GM21515 (cell line): ENCODE data around the gene SDHB.

Source experiments
- ATAC-seq: cut with Tn5 transposase; IDR thresholded peaks from one replicate; pipeline ENCODE4 v1.9.1; 2021; ENCODE audit not compliant: unreplicated experiment

The SDHB gene

GRCh38 chr1:17046334-17046657 lies 7.5 kb downstream of the SDHB start:
- ATAC-seq: no peak

- ATAC-seq: no peak
Measured at GRCh38 chr1:17045634-17046333, 8.0 kb downstream of the SDHB start.

- no peak for ATAC-seq
Measured at GRCh38 chr1:17045150-17045549, 8.7 kb downstream of the SDHB start.

GRCh38 chr1:17043676-17044075 lies 10.2 kb downstream of the SDHB start:
- ATAC-seq: no peak

GRCh38 chr1:17040135-17040534 lies 13.7 kb downstream of the SDHB start:
- ATAC-seq: no peak

DNA sequence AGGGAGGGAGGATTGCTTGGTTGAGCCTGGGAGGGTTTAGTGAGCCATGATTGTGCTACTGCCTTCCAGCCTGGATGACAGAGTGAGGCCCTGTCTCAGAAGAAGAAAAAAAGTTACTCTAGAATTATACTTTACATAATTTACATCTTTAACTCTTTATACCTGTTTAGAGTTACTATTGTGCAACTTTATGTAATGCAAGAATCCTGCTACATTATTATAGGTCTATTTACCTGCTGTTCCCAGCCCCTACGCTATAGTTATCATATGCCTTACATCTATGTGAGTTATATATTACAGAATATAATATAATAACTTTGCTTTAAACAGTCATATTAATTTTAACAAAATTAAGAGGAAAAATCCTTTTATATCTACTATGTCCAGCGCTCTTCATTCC lies 14.3 kb downstream of the SDHB start:
- no peak for ATAC-seq

DNA sequence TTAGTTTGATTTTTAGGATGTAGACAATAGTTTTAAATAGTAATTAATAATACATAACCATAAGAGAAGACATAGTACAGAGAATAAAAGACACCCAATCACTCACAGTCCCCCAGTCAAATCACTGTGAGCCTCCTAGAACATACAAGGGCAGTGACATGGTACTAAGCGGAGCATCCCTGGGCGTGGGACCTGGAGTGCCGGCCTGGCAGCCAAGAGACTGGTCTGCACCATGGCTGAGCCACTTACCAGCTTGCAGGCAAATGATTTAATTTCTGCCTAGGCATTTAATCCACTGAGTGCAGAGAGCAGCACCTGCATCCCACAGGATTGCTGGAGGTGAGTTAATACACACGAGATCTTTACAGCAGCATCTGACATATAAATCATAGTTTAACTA lies 20.4 kb downstream of the SDHB start:
- ATAC-seq: no peak

- no peak for ATAC-seq
Measured at GRCh38 chr1:17032741-17033140, 21.1 kb downstream of the SDHB start.

GRCh38 chr1:17031436-17031835 lies 22.4 kb downstream of the SDHB start:
- ATAC-seq: no peak

- ATAC-seq: no peak
Measured at GRCh38 chr1:17030206-17030605, 23.6 kb downstream of the SDHB start.

- ATAC-seq: no peak
Measured at GRCh38 chr1:17028662-17029188, 25.1 kb downstream of the SDHB start.

DNA sequence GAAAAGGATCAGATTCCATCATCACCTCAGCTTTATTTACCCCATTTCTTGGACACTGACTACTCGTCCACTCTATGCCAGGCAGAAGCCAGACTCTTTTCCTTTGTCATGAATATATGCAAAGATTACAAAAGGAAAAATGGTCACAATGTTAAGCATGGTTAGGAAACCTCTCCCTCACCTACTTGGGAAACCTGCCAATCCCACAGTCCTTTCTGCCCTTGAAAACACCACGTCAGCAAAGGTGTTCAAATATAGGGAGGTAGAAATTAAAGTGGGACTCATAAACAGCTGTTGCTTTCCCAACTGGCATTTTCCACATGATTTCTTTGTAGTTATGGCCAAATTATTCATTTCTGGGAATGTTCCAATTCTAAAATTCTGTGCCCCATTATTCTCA lies 25.9 kb downstream of the SDHB start:
- no peak for ATAC-seq

- ATAC-seq: no peak
Measured at GRCh38 chr1:17027403-17027802, 26.4 kb downstream of the SDHB start.

- ATAC-seq: no peak
Measured at GRCh38 chr1:17024721-17025120, 29.1 kb downstream of the SDHB start.

DNA sequence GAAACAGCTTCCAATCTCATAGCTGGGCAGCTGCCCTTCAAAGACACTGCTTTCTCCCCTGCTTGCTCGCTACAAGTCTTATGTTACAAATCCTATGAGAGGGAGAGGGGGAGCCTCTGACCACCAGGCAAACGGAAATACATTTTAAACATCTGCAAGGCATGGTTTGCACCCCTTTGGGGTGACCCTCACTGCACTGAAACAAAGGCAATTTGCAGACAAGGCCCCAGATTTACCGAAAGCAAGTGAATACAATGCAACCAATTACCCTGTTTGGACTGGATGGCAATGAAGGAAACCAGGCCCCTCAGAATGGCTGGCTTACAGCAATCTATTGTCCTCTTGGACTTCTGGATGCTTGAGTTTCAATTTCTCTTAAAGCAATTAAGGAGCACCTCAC lies 30.3 kb downstream of the SDHB start:
- no peak for ATAC-seq

DNA sequence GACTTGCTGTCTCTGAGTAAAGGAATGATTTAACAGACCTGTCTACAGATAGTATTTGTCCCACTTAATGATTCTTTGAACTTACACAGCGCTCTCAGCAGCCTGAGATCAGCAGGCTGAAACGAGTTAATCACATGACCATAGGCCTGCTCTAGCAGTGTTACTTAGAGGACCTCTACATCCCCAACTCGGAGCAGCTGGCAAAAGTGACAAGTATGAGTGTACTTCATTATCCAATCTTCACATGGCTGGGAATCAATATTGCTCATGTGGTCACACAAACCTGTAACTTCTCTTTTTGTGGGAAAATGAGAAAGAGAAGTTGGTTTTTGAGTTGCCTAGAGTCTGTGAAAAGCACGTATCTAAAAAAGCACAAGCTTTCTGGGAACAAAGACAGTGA lies 30.7 kb downstream of the SDHB start:
- ATAC-seq: no peak

DNA sequence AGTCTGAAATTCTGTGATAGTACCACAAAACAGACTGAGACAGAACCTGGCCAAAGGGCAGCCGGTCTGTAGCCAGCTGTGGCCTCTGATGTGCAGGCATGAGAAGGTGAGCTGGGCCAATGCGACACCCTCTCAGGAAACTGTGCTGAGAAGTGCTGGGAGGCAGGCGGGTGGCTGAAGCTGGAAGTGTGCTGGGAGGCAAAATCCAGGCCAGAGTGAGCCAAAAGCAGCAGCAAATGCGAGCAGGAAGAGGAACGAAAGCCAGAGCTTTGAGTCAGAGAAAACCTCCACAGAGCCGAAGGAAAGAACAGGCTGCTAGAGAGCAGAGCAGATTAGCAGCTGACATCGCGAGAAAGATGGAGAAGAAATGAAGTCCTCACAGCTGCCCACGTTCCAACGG lies 31.9 kb downstream of the SDHB start:
- ATAC-seq: no peak

DNA sequence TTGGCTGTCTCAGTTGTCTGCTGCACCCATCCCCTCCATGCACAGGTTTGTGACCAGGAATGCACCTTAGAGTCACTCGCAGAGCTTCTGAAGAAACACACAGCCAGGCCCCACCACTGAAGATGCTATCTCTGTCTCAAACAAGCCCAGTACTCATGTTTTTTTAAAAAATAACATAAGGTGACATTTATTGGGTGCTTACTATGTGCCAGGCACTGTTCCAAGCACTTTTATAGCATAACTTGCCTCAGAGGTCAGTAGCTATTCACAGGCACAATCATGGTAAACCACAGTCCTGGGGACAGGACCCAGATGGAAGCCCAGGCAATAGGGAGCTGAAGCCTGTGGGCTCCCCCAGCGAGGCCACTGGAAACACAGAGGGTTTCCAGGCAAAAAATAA lies 33.3 kb downstream of the SDHB start:
- no peak for ATAC-seq

DNA sequence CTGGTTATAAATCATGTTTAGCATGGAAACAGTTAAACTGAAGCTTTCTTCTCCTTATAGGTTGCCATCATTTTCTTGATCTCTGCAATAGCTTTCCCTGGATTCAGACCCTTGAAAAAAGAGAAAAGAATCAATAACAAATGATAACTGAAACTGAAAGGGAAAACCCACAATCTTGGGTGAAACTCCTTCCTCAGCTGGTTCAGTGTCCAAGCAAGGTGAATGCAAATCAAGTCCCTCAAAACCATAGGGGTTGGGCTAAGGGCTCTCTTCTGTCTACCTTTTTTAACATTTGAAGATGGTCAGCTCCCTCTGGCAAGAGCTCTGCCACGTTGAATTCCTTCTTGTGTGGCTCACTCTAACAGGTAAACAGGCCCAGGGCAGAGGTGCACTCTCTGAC lies 35.0 kb downstream of the SDHB start:
- ATAC-seq: no peak

DNA sequence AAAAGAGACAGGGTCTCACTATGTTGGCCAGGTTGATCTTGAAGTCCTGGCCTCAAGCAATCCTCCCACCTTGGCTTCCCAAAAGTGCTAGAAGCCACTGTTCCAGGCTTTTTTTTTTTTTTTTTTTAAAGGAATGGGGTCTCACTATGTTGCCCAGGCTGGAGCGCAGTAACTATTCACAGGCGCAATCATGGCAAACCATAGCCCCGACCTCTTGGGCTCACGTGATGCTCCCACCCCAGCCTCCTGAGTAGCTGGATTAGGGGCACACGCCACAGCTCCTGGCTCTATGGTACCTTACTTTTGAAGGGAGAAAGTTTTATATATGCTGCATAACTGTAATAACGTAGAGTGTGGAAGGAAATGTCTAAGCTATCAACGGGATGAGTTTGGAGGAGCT lies 36.4 kb downstream of the SDHB start:
- ATAC-seq: no peak

DNA sequence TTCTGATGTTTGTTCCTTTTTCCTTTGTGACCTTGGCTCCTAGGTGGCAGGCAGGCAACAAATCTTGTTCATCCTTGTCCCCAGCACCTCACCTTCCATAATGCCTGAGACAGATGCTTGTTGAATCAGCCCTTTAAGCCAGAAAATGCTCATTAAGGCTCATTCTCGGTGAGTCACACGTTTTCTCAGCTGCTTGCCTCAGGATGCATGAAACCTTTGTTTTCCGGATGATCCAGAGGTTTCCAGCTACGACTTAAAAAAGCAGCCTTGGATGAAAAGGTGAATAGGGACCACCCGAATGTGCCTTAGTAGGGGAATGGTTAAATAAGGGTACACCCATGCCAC lies 37.5 kb downstream of the SDHB start:
- no peak for ATAC-seq

DNA sequence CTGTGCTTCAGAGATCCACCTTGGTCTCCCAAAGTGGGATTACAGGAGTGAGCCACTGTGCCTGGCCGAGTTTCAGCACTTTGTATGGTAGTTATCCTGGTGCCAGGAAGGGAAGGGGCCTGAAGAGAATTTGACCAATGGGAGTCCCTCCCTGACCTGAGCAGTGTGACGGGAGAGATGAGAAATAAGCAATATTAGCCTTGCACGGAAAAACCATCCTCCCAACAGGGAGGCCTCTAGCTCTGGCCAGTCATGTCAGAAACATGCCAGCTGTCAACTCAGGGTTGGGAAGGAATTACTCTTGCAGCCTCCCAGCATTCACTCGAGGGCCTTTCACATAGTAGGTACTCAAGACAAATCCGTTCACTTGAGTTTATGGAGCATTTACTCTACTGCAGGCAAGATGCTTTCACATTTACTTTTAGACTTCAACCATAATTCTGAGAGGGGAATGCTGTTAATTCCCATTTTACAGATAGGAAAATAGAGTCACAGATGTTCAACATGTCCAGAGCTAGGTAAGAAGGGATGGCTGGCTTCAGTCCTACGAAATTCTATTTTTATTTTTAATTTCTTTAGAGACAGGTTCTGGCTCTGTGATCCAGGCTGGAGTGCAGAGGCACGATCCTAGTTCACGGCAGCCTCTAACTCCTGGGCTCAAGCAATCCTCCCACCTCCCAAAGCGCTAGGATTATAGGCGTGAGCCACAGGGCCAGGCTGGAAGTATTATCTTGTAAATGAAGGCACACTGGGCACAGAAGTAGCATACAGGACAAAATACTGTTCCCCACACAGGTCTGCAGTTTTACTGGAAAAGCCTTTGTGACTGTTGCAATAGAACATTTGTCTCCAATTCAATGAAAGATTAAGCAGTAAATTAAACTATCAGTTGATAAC lies 38.9 kb downstream of the SDHB start:
- ATAC-seq: no peak
